Neural crest cell (in vitro differentiated cells): ENCODE data around the gene KIAA1958. TPM values are rescaled to one million over a fixed set of nuclear protein-coding genes. Genes with fewer than 3 reads are reported as not detected.

Source experiments
- DNase-seq: peaks from one replicate; pipeline ENCODE4 v3.0.0; 2021; ENCODE audit warnings: low read depth, mixed read lengths, low spot score
- H3K27ac Mint-ChIP-seq: one replicate; pipeline ENCODE4 v1.8.0; 2021; ENCODE audit warnings: mild to moderate bottlenecking, mixed read lengths; ENCODE audit not compliant: unreplicated experiment
- H3K27me3 Mint-ChIP-seq: 2 replicates; pipeline ENCODE4 v1.8.0; 2021; ENCODE audit warnings: low read depth, mild to moderate bottlenecking, mixed read lengths
- H3K36me3 Mint-ChIP-seq: 2 replicates; pipeline ENCODE4 v1.8.0; 2021; ENCODE audit warnings: low read depth, mild to moderate bottlenecking, mixed read lengths
- H3K4me1 Mint-ChIP-seq: 2 replicates; pipeline ENCODE4 v1.8.0; 2021; ENCODE audit warnings: mixed read lengths
- H3K4me3 Mint-ChIP-seq: one replicate; pipeline ENCODE4 v1.8.0; 2021; ENCODE audit warnings: mild to moderate bottlenecking, mixed read lengths
- H3K9me3 Mint-ChIP-seq: 2 replicates; pipeline ENCODE4 v1.8.0; 2021; ENCODE audit warnings: mixed read lengths
- CTCF ChIP-seq: fragments of 200-600 bp; sonication (generic); conservative IDR thresholded peaks from 2 replicates; pipeline ENCODE4 v1.5.0; 2021; ENCODE audit warnings: antibody characterized with exemption, mild to moderate bottlenecking
- total RNA-seq: library from RNA; stranded (reverse); gene quantifications from 2 replicates; pipeline ENCODE4 v1.2.1, GENCODE V29; 2021

KIAA1958 gene
- total RNA-seq, 1 donor from 2014 or later = 46.7 TPM

- H3K27ac Mint-ChIP-seq = no peak overlapping the region
- H3K4me3 Mint-ChIP-seq = no peak overlapping the region
- H3K9me3 Mint-ChIP-seq = no peaks in the 10 kb centered on the region
- no peak for TF ChIP-seq CTCF
- no peaks in the 10 kb centered on the region for H3K27me3 Mint-ChIP-seq
- H3K4me1 Mint-ChIP-seq = peaks cover 49% of the 10 kb centered on the region
- H3K36me3 Mint-ChIP-seq = no peaks in the 10 kb centered on the region
- DNase-seq = no peak
Observed at GRCh38 chr9:112544477-112544876, 57.9 kb downstream of the KIAA1958 start.

- DNase-seq = no peak
- Mint-ChIP-seq H3K9me3 (no peaks in the 10 kb centered on the region), H3K27ac (no peak overlapping the region), H3K4me3 (no peak overlapping the region), H3K36me3 (no peaks in the 10 kb centered on the region), H3K4me1 (peaks cover 56% of the 10 kb centered on the region), H3K27me3 (no peaks in the 10 kb centered on the region)
- no peak for TF ChIP-seq CTCF
Observed at GRCh38 chr9:112545237-112545636, 58.6 kb downstream of the KIAA1958 start.

GRCh38 chr9:112546149-112547012 is 59.8 kb downstream of the KIAA1958 start:
- Mint-ChIP-seq H3K27me3 (no peaks in the 10 kb centered on the region), H3K4me1 (peaks cover 63% of the 10 kb centered on the region), H3K4me3 (no peak overlapping the region), H3K36me3 (no peaks in the 10 kb centered on the region), H3K27ac (no peak overlapping the region), H3K9me3 (no peaks in the 10 kb centered on the region)
- no peak for TF ChIP-seq CTCF
- no peak for DNase-seq

GRCh38 chr9:112548051-112548440 is 61.4 kb downstream of the KIAA1958 start:
- Mint-ChIP-seq H3K4me1 (peaks cover 62% of the 10 kb centered on the region), H3K9me3 (no peaks in the 10 kb centered on the region), H3K4me3 (no peak overlapping the region), H3K36me3 (no peaks in the 10 kb centered on the region), H3K27me3 (no peaks in the 10 kb centered on the region), H3K27ac (no peak overlapping the region)
- DNase-seq = no peak
- no peak for TF ChIP-seq CTCF

- Mint-ChIP-seq H3K36me3 (no peaks in the 10 kb centered on the region), H3K27me3 (no peaks in the 10 kb centered on the region), H3K4me3 (no peak overlapping the region), H3K4me1 (peaks cover 56% of the 10 kb centered on the region), H3K27ac (no peak overlapping the region), H3K9me3 (no peaks in the 10 kb centered on the region)
- TF ChIP-seq CTCF = no peak
- no peak for DNase-seq
Observed at GRCh38 chr9:112548836-112549595, 62.4 kb downstream of the KIAA1958 start.
